Karpas-422 (cell line): ENCODE results near the gene MOCS1. TPM values are rescaled to one million over a fixed set of nuclear protein-coding genes. Genes with fewer than 3 reads are reported as not detected.

Source experiments
- DNase-seq: peaks from one replicate; pipeline ENCODE4 v3.0.0-alpha.2; 2015
- H2AFZ ChIP-seq: fragments of 200-600 bp; sonication (generic); 2 replicates; pipeline ENCODE4 v1.6.1; 2014; ENCODE audit warnings: antibody characterized with exemption, low read length, mixed read lengths
- H3K27ac ChIP-seq: fragments of 200-600 bp; sonication (generic); 2 replicates; pipeline ENCODE4 v1.5.1; 2014; ENCODE audit warnings: mild to moderate bottlenecking, low read length, moderate library complexity
- H3K27me3 ChIP-seq: fragments of 200-600 bp; sonication (generic); 2 replicates; pipeline ENCODE4 v1.6.1; 2014; ENCODE audit warnings: low read length, mixed read lengths
- H3K36me3 ChIP-seq: fragments of 200-600 bp; sonication (generic); 2 replicates; pipeline ENCODE4 v1.6.1; 2014; ENCODE audit warnings: low read length, mixed read lengths; ENCODE audit not compliant: insufficient read depth
- H3K4me1 ChIP-seq: fragments of 200-600 bp; sonication (generic); 2 replicates; pipeline ENCODE4 v1.6.1; 2014; ENCODE audit warnings: mild to moderate bottlenecking, low read length, mixed read lengths
- H3K4me2 ChIP-seq: fragments of 200-600 bp; sonication (generic); 2 replicates; pipeline ENCODE4 v1.6.1; 2014; ENCODE audit warnings: low read length, low read depth, mild to moderate bottlenecking; ENCODE audit not compliant: poor library complexity, severe bottlenecking
- H3K4me3 ChIP-seq: fragments of 200-600 bp; sonication (generic); 2 replicates; pipeline ENCODE4 v1.5.1; 2014; ENCODE audit warnings: mild to moderate bottlenecking, antibody characterized with exemption, low read length, mixed read lengths
- H3K79me2 ChIP-seq: fragments of 200-600 bp; sonication (generic); 2 replicates; pipeline ENCODE4 v1.6.1; 2014; ENCODE audit warnings: mild to moderate bottlenecking, low read length, mixed read lengths
- H3K9ac ChIP-seq: fragments of 200-600 bp; sonication (generic); 2 replicates; pipeline ENCODE4 v1.6.0; 2014; ENCODE audit warnings: low read length
- H3K9me2 ChIP-seq: fragments of 200-600 bp; sonication (generic), shearing (Covaris generic); replicated peaks from 2 replicates; pipeline ENCODE4 v1.6.0; 2014; ENCODE audit warnings: mild to moderate bottlenecking, low read length, moderate library complexity; ENCODE audit not compliant: insufficient read depth
- H3K9me3 ChIP-seq: fragments of 300-700, 200-600 bp; sonication (generic); 2 replicates; pipeline ENCODE4 v1.6.1; 2014; ENCODE audit warnings: low read length, mixed read lengths
- H4K20me1 ChIP-seq: fragments of 200-600 bp; sonication (generic); 2 replicates; pipeline ENCODE4 v1.6.1; 2014; ENCODE audit warnings: mild to moderate bottlenecking, antibody characterized with exemption, low read length, low read depth; ENCODE audit not compliant: insufficient read depth
- total RNA-seq: library from RNA; depleted of rRNA; stranded (reverse); fragments of >200 nt; shearing (Covaris generic); gene quantifications from 2 replicates; pipeline ENCODE4 v1.2.3, GENCODE V29; 2014; ENCODE audit warnings: low replicate concordance; rRNA removed

Gene MOCS1
- total RNA-seq, 1 experiment from 2014 or later, result not detected

DNA sequence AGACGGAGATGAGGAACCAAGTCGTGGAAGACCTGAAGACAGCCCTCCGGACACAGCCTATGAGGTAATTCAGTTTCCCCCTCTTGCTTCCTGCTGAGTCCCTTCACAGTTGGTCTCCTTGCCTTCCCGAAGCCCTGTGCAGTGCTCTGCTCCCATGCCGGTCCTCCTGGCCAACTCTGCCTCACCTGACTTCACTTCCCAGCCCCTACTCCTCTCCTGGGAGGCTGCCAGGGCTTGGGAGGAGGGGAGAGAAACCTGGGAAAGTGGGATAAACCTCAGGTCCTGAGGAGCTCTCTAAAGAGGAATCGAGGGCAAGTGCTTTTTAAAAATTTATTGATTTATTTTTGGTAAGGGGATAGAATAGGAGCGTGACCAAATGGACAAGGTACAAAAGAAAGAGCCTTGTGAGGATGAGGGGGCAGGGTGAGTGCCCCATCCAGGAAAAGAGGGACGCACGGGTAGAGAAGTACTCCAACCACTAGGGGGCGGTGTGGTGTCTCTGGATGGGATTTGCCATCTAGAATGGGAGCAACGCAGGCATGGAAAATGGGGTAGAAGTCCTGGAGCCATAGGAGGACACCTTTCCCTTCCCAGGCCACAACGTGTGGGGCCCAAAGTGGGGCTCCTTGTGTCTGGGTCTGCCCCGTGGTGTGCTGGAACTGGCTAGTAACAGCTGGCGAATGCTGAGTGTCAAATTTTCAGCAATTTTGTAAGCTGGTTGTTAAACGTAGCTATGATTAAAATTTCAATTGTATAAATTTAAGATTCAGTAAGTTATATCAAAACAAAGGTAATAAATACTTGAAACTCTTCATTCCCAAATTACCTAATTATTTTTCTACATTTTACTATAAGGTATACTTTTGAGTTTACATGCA is 69.0 kb downstream of the MOCS1 start:
- Histone ChIP-seq H3K36me3 (no peaks in the 10 kb centered on the region), H3K4me1 (no peaks in the 10 kb centered on the region), H3K27ac (no peak overlapping the region), H3K4me2 (no peak overlapping the region), H3K9ac (no peak overlapping the region), H3K27me3 (no peaks in the 10 kb centered on the region), H3K79me2 (no peaks in the 10 kb centered on the region), H3K4me3 (no peak overlapping the region), H3K9me3 (no peaks in the 10 kb centered on the region), H3K9me2 (no peaks in the 10 kb centered on the region), H2AFZ (no peak overlapping the region), H4K20me1 (no peaks in the 10 kb centered on the region)
- peak; percentile 82 for DNase-seq

DNA sequence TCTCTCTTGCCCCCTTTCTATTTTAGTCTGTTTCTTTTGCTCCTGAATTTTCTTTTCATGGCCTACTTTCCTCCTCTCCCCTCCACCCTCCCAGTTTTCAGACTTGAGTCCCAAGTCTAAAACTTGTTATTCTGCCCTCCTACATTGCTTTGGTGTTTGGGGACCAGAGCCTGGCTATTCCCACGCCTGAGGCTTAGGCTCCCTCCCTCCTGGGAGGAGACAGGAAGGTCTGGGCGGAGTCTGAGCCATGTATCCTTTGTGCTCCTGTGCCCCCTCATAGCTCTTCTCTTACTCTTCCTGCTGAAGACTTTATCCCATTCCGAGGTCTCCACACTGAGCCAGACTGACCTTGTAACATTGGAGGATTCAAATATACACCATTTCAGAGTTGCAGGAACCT is 72.6 kb downstream of the MOCS1 start:
- Histone ChIP-seq H3K4me1 (no peaks in the 10 kb centered on the region), H3K9me2 (no peaks in the 10 kb centered on the region), H3K4me3 (no peak overlapping the region), H3K79me2 (no peaks in the 10 kb centered on the region), H3K9me3 (no peaks in the 10 kb centered on the region), H3K4me2 (no peak overlapping the region), H3K9ac (no peak overlapping the region), H2AFZ (no peak overlapping the region), H3K27ac (no peak overlapping the region), H3K36me3 (no peaks in the 10 kb centered on the region), H4K20me1 (no peaks in the 10 kb centered on the region), H3K27me3 (no peaks in the 10 kb centered on the region)
- no peak for DNase-seq

DNA sequence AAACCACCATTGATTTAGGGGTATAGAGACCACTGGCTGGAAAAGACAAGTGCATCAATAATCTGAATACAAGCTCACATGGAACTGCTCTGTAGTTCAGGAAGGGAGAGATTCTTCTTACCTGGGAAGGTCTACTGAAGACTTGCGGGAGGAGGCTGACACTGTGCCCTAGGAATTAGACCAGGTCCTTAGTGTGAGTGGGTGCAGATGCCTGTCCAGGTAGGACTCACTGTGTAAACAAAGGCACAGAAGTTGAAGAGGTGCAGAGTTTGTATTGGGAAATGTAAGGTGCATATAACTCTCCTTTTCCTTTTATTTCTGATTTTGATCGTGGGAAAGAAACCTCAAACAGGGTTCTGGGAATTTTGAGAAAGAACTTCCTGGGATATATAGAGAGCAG is 75.2 kb downstream of the MOCS1 start:
- no peak overlapping the region for H3K27ac ChIP-seq
- DNase-seq, result no peak
- no peaks in the 10 kb centered on the region for H3K9me2 ChIP-seq
- no peaks in the 10 kb centered on the region for H3K9me3 ChIP-seq
- H3K9ac ChIP-seq, result no peak overlapping the region
- H3K4me2 ChIP-seq, result no peak overlapping the region
- H3K79me2 ChIP-seq, result no peaks in the 10 kb centered on the region
- no peaks in the 10 kb centered on the region for H3K27me3 ChIP-seq
- no peaks in the 10 kb centered on the region for H4K20me1 ChIP-seq
- no peaks in the 10 kb centered on the region for H3K4me1 ChIP-seq
- H3K36me3 ChIP-seq, result no peaks in the 10 kb centered on the region
- H3K4me3 ChIP-seq, result no peak overlapping the region
- H2AFZ ChIP-seq, result no peak overlapping the region

DNA sequence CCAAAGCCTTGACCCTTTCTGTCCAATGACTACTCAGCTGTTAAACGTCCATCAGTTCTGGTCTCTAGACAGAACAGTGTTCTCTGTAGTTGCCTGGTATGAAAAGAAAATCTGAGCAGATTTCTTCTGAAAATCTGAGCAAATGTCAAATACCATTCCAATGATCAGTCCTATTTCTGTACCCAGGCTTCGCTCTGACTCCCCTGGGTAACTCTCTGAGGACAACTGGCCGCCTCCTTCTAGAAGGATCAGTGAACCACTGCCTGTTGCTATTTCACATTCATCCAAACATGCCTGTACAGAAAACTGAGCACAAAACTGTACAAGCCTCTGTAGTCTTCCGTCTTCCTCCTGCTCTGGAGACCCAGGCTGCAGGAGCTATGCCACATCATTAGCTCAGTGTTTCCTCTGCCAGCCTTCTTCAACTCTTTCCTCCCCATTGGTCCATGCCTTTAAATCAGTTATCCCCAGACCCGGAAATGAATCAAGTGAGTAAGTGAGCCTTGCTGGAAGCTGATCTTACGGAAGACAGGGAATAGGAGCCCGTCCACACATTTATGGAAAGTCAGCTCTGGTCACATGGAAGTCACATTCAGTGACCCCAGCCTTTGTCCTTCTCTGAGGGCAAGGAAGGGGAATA is 78.8 kb downstream of the MOCS1 start:
- no peak overlapping the region for H3K9ac ChIP-seq
- no peaks in the 10 kb centered on the region for H3K36me3 ChIP-seq
- no peaks in the 10 kb centered on the region for H3K4me1 ChIP-seq

More for the DNA sequence above, 78.8 kb downstream of the MOCS1 start:
- no peak for DNase-seq
- Histone ChIP-seq H3K27me3 (no peaks in the 10 kb centered on the region), H3K79me2 (no peaks in the 10 kb centered on the region), H3K27ac (no peak overlapping the region), H3K9me3 (no peaks in the 10 kb centered on the region), H3K9me2 (no peaks in the 10 kb centered on the region), H2AFZ (no peak overlapping the region), H4K20me1 (no peaks in the 10 kb centered on the region), H3K4me3 (no peak overlapping the region), H3K4me2 (no peak overlapping the region)

Other genes starting within 250 kb of the MOCS1 start
- gene KIF6, start 209.1 kb downstream of the MOCS1 start, total RNA-seq, result not detected in 2 replicates
- gene DAAM2, start 142.1 kb downstream of the MOCS1 start, total RNA-seq, result not detected in 2 replicates